Nephron (organoid): ENCODE results near the gene AFAP1.

Experiments used
- H3K27ac Mint-ChIP-seq, 3 experiments: 2 replicates each; pipeline ENCODE4 v1.8.0; 2020; ENCODE audit warnings: mixed read lengths in 3 of 3, mild to moderate bottlenecking in 2 of 3, moderate library complexity in 1 of 3
- H3K27me3 Mint-ChIP-seq: 2 replicates; pipeline ENCODE4 v1.8.0; 2021; ENCODE audit warnings: low read depth, mild to moderate bottlenecking, moderate library complexity, mixed read lengths
- H3K36me3 Mint-ChIP-seq: 2 replicates; pipeline ENCODE4 v1.8.0; 2020; ENCODE audit warnings: low read depth, mixed read lengths
- H3K4me1 Mint-ChIP-seq: 2 replicates; pipeline ENCODE4 v1.8.0; 2020; ENCODE audit warnings: mixed read lengths
- H3K4me3 Mint-ChIP-seq, 3 experiments: 2 replicates each; pipeline ENCODE4 v1.8.0; 2020; ENCODE audit warnings: mild to moderate bottlenecking in 3 of 3, mixed read lengths in 3 of 3, moderate library complexity in 2 of 3
- H3K9me3 Mint-ChIP-seq: 2 replicates; pipeline ENCODE4 v1.8.0; 2020; ENCODE audit warnings: mixed read lengths
- CTCF ChIP-seq, 3 experiments: fragments of 200-600 bp; sonication (generic); IDR thresholded peaks; one replicate each; pipeline ENCODE4 v1.5.0; 2021; ENCODE audit warnings: antibody characterized with exemption in 3 of 3; ENCODE audit not compliant: unreplicated experiment in 3 of 3

Gene AFAP1

GRCh38 chr4:7967063-7967440, 27.4 kb upstream of the AFAP1 start:
- no peak for TF ChIP-seq CTCF (IDR thresholded peaks at IDR 0.05; ENCODE audit: unreplicated experiment in 3 of 3)
- Mint-ChIP-seq H3K9me3 (no peaks in the 10 kb centered on the region), H3K4me1 (peaks cover 53% of the 10 kb centered on the region)

GRCh38 chr4:7966281-7967062, 26.8 kb upstream of the AFAP1 start:
- no peaks in the 10 kb centered on the region for H3K36me3 Mint-ChIP-seq
- TF ChIP-seq CTCF (IDR thresholded peaks at IDR 0.05; ENCODE audit: unreplicated experiment in 3 of 3): no peak
- no peaks in the 10 kb centered on the region for H3K9me3 Mint-ChIP-seq
- H3K27ac Mint-ChIP-seq: peak overlapping the region; percentile 46 to 92 (median 80)
- no peak overlapping the region for H3K4me3 Mint-ChIP-seq
- H3K27me3 Mint-ChIP-seq: peaks cover 3% of the 10 kb centered on the region
- peaks cover 53% of the 10 kb centered on the region for H3K4me1 Mint-ChIP-seq

More at GRCh38 chr4:7967063-7967440, 27.4 kb upstream of the AFAP1 start:
- peaks cover 3% of the 10 kb centered on the region for H3K27me3 Mint-ChIP-seq
- no peak overlapping the region for H3K4me3 Mint-ChIP-seq
- peak overlapping the region in 2 of 3 experiments; percentile 36 to 92 for H3K27ac Mint-ChIP-seq
- no peaks in the 10 kb centered on the region for H3K36me3 Mint-ChIP-seq

GRCh38 chr4:7964890-7965662, 25.4 kb upstream of the AFAP1 start:
- Mint-ChIP-seq H3K9me3 (no peaks in the 10 kb centered on the region), H3K4me3 (no peak overlapping the region), H3K36me3 (no peaks in the 10 kb centered on the region), H3K27me3 (peaks cover 3% of the 10 kb centered on the region), H3K4me1 (peaks cover 57% of the 10 kb centered on the region), H3K27ac (peak overlapping the region in 2 of 3 experiments; percentile 45 to 80)
- no peak for TF ChIP-seq CTCF (IDR thresholded peaks at IDR 0.05; ENCODE audit: unreplicated experiment in 3 of 3)

GRCh38 chr4:7964459-7964858, 24.8 kb upstream of the AFAP1 start:
- peaks cover 51% of the 10 kb centered on the region for H3K4me1 Mint-ChIP-seq
- no peaks in the 10 kb centered on the region for H3K9me3 Mint-ChIP-seq
- no peak overlapping the region for H3K27ac Mint-ChIP-seq
- no peak for TF ChIP-seq CTCF (IDR thresholded peaks at IDR 0.05; ENCODE audit: unreplicated experiment in 3 of 3)
- no peaks in the 10 kb centered on the region for H3K36me3 Mint-ChIP-seq
- peaks cover 3% of the 10 kb centered on the region for H3K27me3 Mint-ChIP-seq
- no peak overlapping the region for H3K4me3 Mint-ChIP-seq

- TF ChIP-seq CTCF (IDR thresholded peaks at IDR 0.05; ENCODE audit: unreplicated experiment in 3 of 3): no peak
- no peaks in the 10 kb centered on the region for H3K9me3 Mint-ChIP-seq
- peak overlapping the region in 2 of 3 experiments; percentile 68 to 72 for H3K27ac Mint-ChIP-seq
- H3K36me3 Mint-ChIP-seq: no peaks in the 10 kb centered on the region
- H3K4me3 Mint-ChIP-seq: no peak overlapping the region
- H3K27me3 Mint-ChIP-seq: peaks cover 3% of the 10 kb centered on the region
- H3K4me1 Mint-ChIP-seq: peaks cover 48% of the 10 kb centered on the region
Measured at GRCh38 chr4:7963691-7964090, 24.0 kb upstream of the AFAP1 start.
